Left ventricle myocardium inferior (tissue), 1 donor: ENCODE data around the gene NEDD4L. TPM values are rescaled to one million over a fixed set of nuclear protein-coding genes. Genes with fewer than 3 reads are reported as not detected.

Source experiments
- DNase-seq: peaks from one replicate; pipeline ENCODE4 v3.0.0-alpha.2; 2020
- H3K27ac ChIP-seq: fragments of 200-600 bp; replicated peaks from 2 replicates; pipeline ENCODE4 v1.8.0; 2021
- H3K27me3 ChIP-seq: fragments of 200-600 bp; 2 replicates; pipeline ENCODE4 v1.8.0; 2021; ENCODE audit warnings: low read depth
- H3K36me3 ChIP-seq: fragments of 200-600 bp; 2 replicates; pipeline ENCODE4 v1.8.0; 2021
- H3K4me1 ChIP-seq: fragments of 200-600 bp; 2 replicates; pipeline ENCODE4 v1.8.0; 2021
- H3K4me3 ChIP-seq: fragments of 200-600 bp; 2 replicates; pipeline ENCODE4 v1.8.0; 2021; ENCODE audit warnings: mild to moderate bottlenecking, moderate library complexity
- H3K9me3 ChIP-seq: fragments of 200-600 bp; replicated peaks from 2 replicates; pipeline ENCODE4 v1.8.0; 2021
- intact Hi-C: fragments of 100-400 bp; cut with micrococcal nuclease; formaldehyde crosslinking; loops from one replicate; pipeline ENCODE4 v1.11.0; 2022
- total RNA-seq: library from RNA; stranded (reverse); fragmentation: NEBNext Ultra II Directional; extraction: Animal tissue kit (Norgen Biotek cat#: 25700); gene quantifications from one replicate; pipeline ENCODE4 v1.2.1, GENCODE V29; 2021
- TF ChIP-seq, protein P1 (sequence below): fragments of 200-600 bp; IDR thresholded peaks from 2 replicates; pipeline ENCODE4 v1.8.0; 2021; ENCODE audit warnings: antibody characterized with exemption, mild to moderate bottlenecking, borderline replicate concordance
- donor health status: DM: no; HTN: yes; CAD: no; lungs with severe emphysema.

NEDD4L gene
- total RNA-seq, 1 donor from 2014 or later, result 45.8 TPM

DNA sequence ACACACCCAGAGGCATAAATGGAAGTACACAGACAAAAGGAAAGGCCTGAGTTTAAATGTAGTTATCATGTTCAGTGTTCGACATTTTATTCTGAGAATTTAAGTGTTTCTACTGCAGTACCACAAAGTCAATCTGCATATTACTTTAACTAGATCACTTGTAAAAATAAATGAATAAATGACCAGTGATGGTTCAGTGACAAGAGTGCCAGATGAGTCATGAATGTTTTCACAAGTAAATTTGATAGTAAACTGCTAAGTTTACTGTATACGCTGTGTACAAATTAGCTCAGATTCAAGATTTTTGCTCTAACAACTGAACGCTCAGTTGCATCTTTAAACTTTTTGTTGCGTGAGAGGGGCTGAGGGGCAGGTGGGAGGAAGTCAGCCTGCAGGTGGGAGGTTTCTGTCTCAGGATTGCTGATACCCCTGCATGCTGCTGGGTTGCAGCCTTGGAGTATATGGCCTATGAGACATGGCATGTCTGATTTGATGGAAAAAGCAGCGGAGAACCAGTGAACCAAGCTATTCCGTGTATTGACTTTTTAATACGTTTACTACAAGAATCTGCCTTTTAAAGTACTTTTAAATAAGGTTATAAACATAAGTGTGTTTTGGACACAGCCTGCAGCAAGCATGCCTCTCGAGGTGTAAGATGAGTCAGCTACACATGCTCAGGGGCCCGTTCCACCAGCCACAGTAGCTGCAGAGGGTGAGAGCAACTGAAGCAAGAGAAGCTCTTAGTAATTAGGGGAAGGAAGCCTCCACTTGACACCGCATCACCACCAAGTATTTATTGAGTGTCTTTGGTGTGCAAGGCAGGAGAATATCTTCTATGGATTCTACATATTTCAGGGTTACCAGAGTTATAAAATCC lies 245.1 kb downstream of the NEDD4L start:
- no peaks in the 10 kb centered on the region for H3K9me3 ChIP-seq
- no peak overlapping the region for H3K4me3 ChIP-seq
- H3K36me3 ChIP-seq, result no peaks in the 10 kb centered on the region
- H3K27ac ChIP-seq, result peak overlapping the region; percentile 78
- no peak for DNase-seq
- intact Hi-C loops, result no loop called here
- peaks cover 87% of the 10 kb centered on the region for H3K4me1 ChIP-seq
- H3K27me3 ChIP-seq, result no peaks in the 10 kb centered on the region
- TF ChIP-seq, protein P1, sequence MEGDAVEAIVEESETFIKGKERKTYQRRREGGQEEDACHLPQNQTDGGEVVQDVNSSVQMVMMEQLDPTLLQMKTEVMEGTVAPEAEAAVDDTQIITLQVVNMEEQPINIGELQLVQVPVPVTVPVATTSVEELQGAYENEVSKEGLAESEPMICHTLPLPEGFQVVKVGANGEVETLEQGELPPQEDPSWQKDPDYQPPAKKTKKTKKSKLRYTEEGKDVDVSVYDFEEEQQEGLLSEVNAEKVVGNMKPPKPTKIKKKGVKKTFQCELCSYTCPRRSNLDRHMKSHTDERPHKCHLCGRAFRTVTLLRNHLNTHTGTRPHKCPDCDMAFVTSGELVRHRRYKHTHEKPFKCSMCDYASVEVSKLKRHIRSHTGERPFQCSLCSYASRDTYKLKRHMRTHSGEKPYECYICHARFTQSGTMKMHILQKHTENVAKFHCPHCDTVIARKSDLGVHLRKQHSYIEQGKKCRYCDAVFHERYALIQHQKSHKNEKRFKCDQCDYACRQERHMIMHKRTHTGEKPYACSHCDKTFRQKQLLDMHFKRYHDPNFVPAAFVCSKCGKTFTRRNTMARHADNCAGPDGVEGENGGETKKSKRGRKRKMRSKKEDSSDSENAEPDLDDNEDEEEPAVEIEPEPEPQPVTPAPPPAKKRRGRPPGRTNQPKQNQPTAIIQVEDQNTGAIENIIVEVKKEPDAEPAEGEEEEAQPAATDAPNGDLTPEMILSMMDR, result no peak

DNA sequence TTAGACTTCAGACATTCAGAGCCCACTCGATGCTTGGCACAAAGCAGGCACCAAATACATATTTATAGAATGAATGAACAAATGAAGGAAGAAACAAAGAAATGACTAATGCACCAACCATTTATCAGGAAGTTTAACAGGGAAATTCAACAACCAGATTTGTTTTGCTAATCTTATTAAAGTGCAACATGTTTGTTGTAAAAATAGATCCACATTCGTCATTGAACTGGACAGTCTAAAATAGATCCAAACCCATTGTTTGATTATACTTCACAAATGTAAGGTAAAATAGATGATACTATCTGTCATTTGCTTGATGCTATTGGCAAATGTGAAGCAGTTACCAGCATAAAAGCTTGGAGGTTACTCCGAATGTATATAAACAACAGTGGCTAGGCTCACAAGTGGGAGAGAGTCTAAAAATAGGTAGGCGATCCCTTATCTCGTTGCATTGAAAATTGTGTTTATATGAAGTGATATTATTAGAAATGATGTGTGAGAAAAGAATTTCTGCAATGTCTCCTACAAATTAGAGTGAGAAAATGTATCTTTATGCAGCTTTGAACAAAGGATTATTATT lies 246.2 kb downstream of the NEDD4L start:
- H3K27me3 ChIP-seq, result no peaks in the 10 kb centered on the region
- DNase-seq, result no peak
- peak overlapping the region; percentile 7 for H3K4me3 ChIP-seq
- no peaks in the 10 kb centered on the region for H3K9me3 ChIP-seq
- peaks cover 83% of the 10 kb centered on the region for H3K4me1 ChIP-seq
- peak overlapping the region; percentile 78 for H3K27ac ChIP-seq
- H3K36me3 ChIP-seq, result no peaks in the 10 kb centered on the region
- TF ChIP-seq, protein P1, result no peak
- intact Hi-C loops, result no loop called here

DNA sequence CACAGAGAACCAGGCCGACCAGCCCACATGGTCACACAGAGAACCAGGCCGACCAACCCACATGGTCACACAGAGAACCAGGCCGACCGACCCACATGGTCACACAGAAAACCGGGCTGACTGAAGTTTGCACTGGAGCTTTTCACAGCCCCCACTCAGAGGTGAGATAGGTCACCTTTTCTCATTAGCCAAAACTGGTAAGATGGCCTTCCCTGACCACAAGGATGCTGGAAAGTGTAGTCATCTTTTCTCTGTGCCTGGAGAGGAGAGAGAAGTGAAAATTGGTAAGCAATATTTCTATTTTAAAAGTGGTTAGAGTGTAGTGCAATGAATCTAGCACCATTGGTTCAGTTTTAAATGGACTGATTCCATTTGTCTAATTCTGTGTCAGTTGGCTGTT lies 247.1 kb downstream of the NEDD4L start:
- Histone ChIP-seq H3K4me1 (peaks cover 83% of the 10 kb centered on the region), H3K4me3 (no peak overlapping the region), H3K27ac (peak overlapping the region; percentile 78), H3K9me3 (no peaks in the 10 kb centered on the region), H3K27me3 (no peaks in the 10 kb centered on the region), H3K36me3 (no peaks in the 10 kb centered on the region)
- TF ChIP-seq, protein P1, result no peak
- DNase-seq, result no peak
- intact Hi-C loops, result no loop called here

DNA sequence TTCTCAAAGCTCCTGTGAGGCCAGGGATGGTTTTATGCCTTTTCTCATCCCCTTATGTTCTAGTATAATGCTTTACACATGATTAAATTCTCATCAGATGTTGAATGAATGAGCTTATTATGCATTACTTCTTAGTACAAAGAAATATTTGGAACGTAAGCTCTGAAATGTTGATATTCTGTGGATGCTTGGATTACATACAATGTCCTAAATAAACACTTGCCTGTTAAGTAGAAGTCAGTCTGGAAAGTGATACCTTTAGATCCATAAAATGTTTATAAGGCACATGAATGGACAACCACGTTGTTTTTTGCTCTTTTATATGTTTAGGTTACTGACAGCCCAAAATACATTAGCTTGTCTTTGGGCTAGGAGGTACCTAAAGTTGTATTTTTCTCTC lies 248.6 kb downstream of the NEDD4L start:
- TF ChIP-seq, protein P1, result no peak
- Histone ChIP-seq H3K27me3 (no peaks in the 10 kb centered on the region), H3K27ac (peak overlapping the region; percentile 78), H3K4me1 (peaks cover 81% of the 10 kb centered on the region), H3K4me3 (no peak overlapping the region), H3K9me3 (no peaks in the 10 kb centered on the region), H3K36me3 (no peaks in the 10 kb centered on the region)
- intact Hi-C loops, result no loop called here
- no peak for DNase-seq

DNA sequence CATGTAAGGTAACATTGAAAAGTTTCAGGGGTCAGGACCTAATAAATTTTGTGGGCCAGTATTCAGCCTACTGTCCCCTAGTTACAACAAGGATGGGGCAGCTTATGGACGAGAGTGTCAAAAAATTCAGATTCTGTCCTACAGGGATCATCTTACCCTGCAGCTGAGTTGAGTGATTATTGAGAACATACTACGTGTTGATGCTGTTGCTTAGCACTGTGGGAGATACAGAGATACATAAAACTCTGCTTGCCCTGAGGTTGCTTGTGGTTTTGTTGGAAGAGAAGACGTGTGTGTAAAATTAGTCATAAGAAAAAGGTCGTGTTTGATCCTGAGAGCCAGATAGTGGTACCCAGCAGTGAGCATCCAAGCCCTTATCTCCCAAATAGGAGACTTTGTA lies 253.2 kb downstream of the NEDD4L start:
- no peak for DNase-seq
- H3K27me3 ChIP-seq, result no peaks in the 10 kb centered on the region
- no peaks in the 10 kb centered on the region for H3K36me3 ChIP-seq
- peak overlapping the region; percentile 75 for H3K27ac ChIP-seq
- H3K4me1 ChIP-seq, result peaks cover 77% of the 10 kb centered on the region
- TF ChIP-seq, protein P1, result no peak
- no peaks in the 10 kb centered on the region for H3K9me3 ChIP-seq
- intact Hi-C loops, result no loop called here
- H3K4me3 ChIP-seq, result no peak overlapping the region
